RPMI7951 (cell line): ENCODE data around the gene SRGAP1. TPM values are rescaled to one million over a fixed set of nuclear protein-coding genes. Genes with fewer than 3 reads are reported as not detected.
"Not testable (repeated sequence)": the region's sequence is repeated elsewhere in the genome, so short reads cannot be mapped to it uniquely, and the experiment has no call there.

Experiments used
- DNase-seq: peaks from one replicate; pipeline ENCODE4 v3.0.0-alpha.2; 2012; ENCODE audit warnings: low read depth
- total RNA-seq: library from RNA; depleted of rRNA; stranded (reverse); fragments of >200 nt; shearing (Covaris generic); gene quantifications from 2 replicates; pipeline ENCODE4 v1.2.3, GENCODE V29; 2014

SRGAP1 gene
- total RNA-seq, 1 experiment from 2014 or later = 2.3 TPM

GRCh38 chr12:64044191-64044590, 199.7 kb downstream of the SRGAP1 start:
- DNase-seq = no peak

GRCh38 chr12:64051057-64051456, 206.6 kb downstream of the SRGAP1 start:
- DNase-seq = no peak

GRCh38 chr12:64053117-64053516, 208.6 kb downstream of the SRGAP1 start:
- no peak for DNase-seq

GRCh38 chr12:64054079-64054520, 209.6 kb downstream of the SRGAP1 start:
- DNase-seq = no peak

GRCh38 chr12:64056741-64057140, 212.2 kb downstream of the SRGAP1 start:
- DNase-seq = no peak

GRCh38 chr12:64057706-64058105, 213.2 kb downstream of the SRGAP1 start:
- DNase-seq = no peak

GRCh38 chr12:64058541-64059265, 214.2 kb downstream of the SRGAP1 start:
- DNase-seq = no peak

GRCh38 chr12:64059685-64060084, 215.2 kb downstream of the SRGAP1 start:
- DNase-seq = no peak

GRCh38 chr12:64061868-64062375, 217.4 kb downstream of the SRGAP1 start:
- DNase-seq = no peak

GRCh38 chr12:64063121-64063520, 218.6 kb downstream of the SRGAP1 start:
- no peak for DNase-seq

- DNase-seq = no peak
Measured at GRCh38 chr12:64064240-64064639, 219.7 kb downstream of the SRGAP1 start.

- DNase-seq = no peak
Measured at GRCh38 chr12:64064706-64065105, 220.2 kb downstream of the SRGAP1 start.

- DNase-seq = no peak
Measured at GRCh38 chr12:64065881-64066451, 221.5 kb downstream of the SRGAP1 start.

GRCh38 chr12:64066776-64067175, 222.3 kb downstream of the SRGAP1 start:
- DNase-seq = no peak

- no peak for DNase-seq
Measured at GRCh38 chr12:64070454-64070853, 226.0 kb downstream of the SRGAP1 start.

GRCh38 chr12:64072916-64073575, 228.5 kb downstream of the SRGAP1 start:
- no peak for DNase-seq

- DNase-seq = not testable (repeated sequence)
Measured at GRCh38 chr12:64076565-64076964, 232.1 kb downstream of the SRGAP1 start.

GRCh38 chr12:64077922-64078321, 233.4 kb downstream of the SRGAP1 start:
- DNase-seq = no peak

GRCh38 chr12:64080319-64081007, 236.0 kb downstream of the SRGAP1 start:
- DNase-seq = no peak

- DNase-seq = no peak
Measured at GRCh38 chr12:64081008-64081404, 236.5 kb downstream of the SRGAP1 start.

GRCh38 chr12:64082116-64082515, 237.6 kb downstream of the SRGAP1 start:
- DNase-seq = no peak

- no peak for DNase-seq
Measured at GRCh38 chr12:64082866-64083268, 238.4 kb downstream of the SRGAP1 start.
